Adrenal gland (tissue), 5 donors: ENCODE results near the gene EXOC4.

Experiments used
- POLR2A ChIP-seq, 2 donors: fragments of 450-650 bp; IDR thresholded peaks; one replicate each; pipeline ENCODE4 v1.6.1; 2017; ENCODE audit warnings: antibody characterized with exemption in 2 of 2, mild to moderate bottlenecking in 2 of 2, moderate library complexity in 1 of 2
- TF ChIP-seq, protein P1 (sequence below), 6 experiments: fragments of 450-650 bp in 4 of 6; fragments of 200-600 bp in 2 of 6; sonication (generic) in 1 of 6; IDR thresholded peaks; 1 replicate in 5 of 6; 2 replicates in 1 of 6; pipeline versions ENCODE4 v1.5.1 to v1.8.0; 2016 to 2021; ENCODE audit warnings: antibody characterized with exemption in 6 of 6, mild to moderate bottlenecking in 2 of 6, moderate library complexity in 1 of 6
- donor health status: DM: no; HTN: no; CAD: no.

DNA sequence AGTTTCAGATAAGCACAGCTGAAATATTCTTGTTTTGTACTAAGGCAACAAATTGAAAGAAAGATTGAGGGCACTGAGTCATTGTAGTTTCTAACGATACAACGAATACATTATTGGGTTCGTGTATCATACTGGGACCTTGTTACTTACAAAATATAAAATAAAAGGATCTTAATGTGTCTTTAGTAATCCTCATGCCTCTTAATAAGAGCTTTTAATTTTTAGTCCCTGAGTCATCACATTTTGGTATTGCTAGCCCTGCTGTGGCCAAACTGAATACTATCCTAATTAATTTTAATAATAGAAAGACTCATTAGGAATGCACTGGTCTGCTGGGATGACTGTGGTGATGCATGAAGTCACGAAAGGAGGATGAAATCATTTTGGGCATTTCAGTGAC lies 309.7 kb downstream of the EXOC4 start:
- TF ChIP-seq POLR2A (IDR thresholded peaks at IDR 0.05) = no peak
- TF ChIP-seq, protein P1, sequence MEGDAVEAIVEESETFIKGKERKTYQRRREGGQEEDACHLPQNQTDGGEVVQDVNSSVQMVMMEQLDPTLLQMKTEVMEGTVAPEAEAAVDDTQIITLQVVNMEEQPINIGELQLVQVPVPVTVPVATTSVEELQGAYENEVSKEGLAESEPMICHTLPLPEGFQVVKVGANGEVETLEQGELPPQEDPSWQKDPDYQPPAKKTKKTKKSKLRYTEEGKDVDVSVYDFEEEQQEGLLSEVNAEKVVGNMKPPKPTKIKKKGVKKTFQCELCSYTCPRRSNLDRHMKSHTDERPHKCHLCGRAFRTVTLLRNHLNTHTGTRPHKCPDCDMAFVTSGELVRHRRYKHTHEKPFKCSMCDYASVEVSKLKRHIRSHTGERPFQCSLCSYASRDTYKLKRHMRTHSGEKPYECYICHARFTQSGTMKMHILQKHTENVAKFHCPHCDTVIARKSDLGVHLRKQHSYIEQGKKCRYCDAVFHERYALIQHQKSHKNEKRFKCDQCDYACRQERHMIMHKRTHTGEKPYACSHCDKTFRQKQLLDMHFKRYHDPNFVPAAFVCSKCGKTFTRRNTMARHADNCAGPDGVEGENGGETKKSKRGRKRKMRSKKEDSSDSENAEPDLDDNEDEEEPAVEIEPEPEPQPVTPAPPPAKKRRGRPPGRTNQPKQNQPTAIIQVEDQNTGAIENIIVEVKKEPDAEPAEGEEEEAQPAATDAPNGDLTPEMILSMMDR (IDR thresholded peaks at IDR 0.05) = no peak
